GM12801 (cell line): ENCODE measurements around the gene CCDC12.

Experiments used
- CTCF ChIP-seq: IDR thresholded peaks from one replicate; pipeline ENCODE4 v1.5.1; 2011; ENCODE audit warnings: control low read depth; ENCODE audit not compliant: insufficient read length; ENCODE audit errors: extremely low read depth

Gene CCDC12

GRCh38 chr3:46947546-46947901 is 29.0 kb downstream of the CCDC12 start:
- no peak for TF ChIP-seq CTCF

- TF ChIP-seq CTCF = no peak
These were observed 29.5 kb downstream of the CCDC12 start for GRCh38 chr3:46946856-46947545.

GRCh38 chr3:46946416-46946815 is 30.1 kb downstream of the CCDC12 start:
- no peak for TF ChIP-seq CTCF

- TF ChIP-seq CTCF = no peak
These were observed 32.4 kb downstream of the CCDC12 start for GRCh38 chr3:46944191-46944590.

GRCh38 chr3:46943237-46944187 is 33.0 kb downstream of the CCDC12 start:
- no peak for TF ChIP-seq CTCF

GRCh38 chr3:46942481-46943236 is 33.9 kb downstream of the CCDC12 start:
- TF ChIP-seq CTCF = no peak

- TF ChIP-seq CTCF = no peak
These were observed 34.5 kb downstream of the CCDC12 start for GRCh38 chr3:46942076-46942475.
